Measurements from ENCODE around the gene LPP.

LPP gene

GRCh38 chr3:188229726-188230125 lies 75.8 kb downstream of the LPP start:
- TF ChIP-seq EZH2 (IDR thresholded peaks at IDR 0.05; ENCODE audit: borderline replicate concordance, low read depth, low read length, severe bottlenecking) (no peak), CTCF (IDR thresholded peaks at IDR 0.05; ENCODE audit: borderline replicate concordance, extremely low read depth, low read length, poor library complexity, severe bottlenecking) (no peak)
- H3K79me2 ChIP-seq (ENCODE audit: insufficient read depth, low read length) = peaks cover 16% of the 10 kb centered on the region
- H4K20me1 ChIP-seq (ENCODE audit: insufficient read depth, low read length) = no peaks in the 10 kb centered on the region
- H3K4me1 ChIP-seq (ENCODE audit: insufficient read depth, low read length) = no peaks in the 10 kb centered on the region
- no peak overlapping the region for H3K4me2 ChIP-seq (ENCODE audit: insufficient read depth, low read length)
- H3K27me3 ChIP-seq (ENCODE audit: insufficient read depth, low read length, poor library complexity) = no peaks in the 10 kb centered on the region
- H3K36me3 ChIP-seq (ENCODE audit: insufficient read depth, low read length) = peaks cover 4% of the 10 kb centered on the region
- H3K9ac ChIP-seq (ENCODE audit: low read depth, low read length) = no peak overlapping the region
- no peaks in the 10 kb centered on the region for H3K9me3 ChIP-seq (ENCODE audit: insufficient read depth, low read length, severe bottlenecking)
- no peak overlapping the region for H3K4me3 ChIP-seq (ENCODE audit: low read depth in 1 of 2, low read length in 2 of 2)
- ATAC-seq (ENCODE audit: insufficient read depth, low read depth) = no peak
- H3K27ac ChIP-seq (ENCODE audit: low read length) = no peak overlapping the region
- H2AFZ ChIP-seq (ENCODE audit: low read depth, low read length) = no peak overlapping the region
- no peak for DNase-seq

- peaks cover 4% of the 10 kb centered on the region; the same call in 1 of the 2 replicates for H3K36me3 ChIP-seq (ENCODE audit: insufficient read depth, low read length)
- no peaks in the 10 kb centered on the region for H4K20me1 ChIP-seq (ENCODE audit: insufficient read depth, low read length)
- TF ChIP-seq EZH2 (IDR thresholded peaks at IDR 0.05; ENCODE audit: borderline replicate concordance, low read depth, low read length, severe bottlenecking) (no peak), CTCF (IDR thresholded peaks at IDR 0.05; ENCODE audit: borderline replicate concordance, extremely low read depth, low read length, poor library complexity, severe bottlenecking) (no peak)
- no peak for DNase-seq
- no peaks in the 10 kb centered on the region for H3K9me3 ChIP-seq (ENCODE audit: insufficient read depth, low read length, severe bottlenecking)
- no peak overlapping the region for H3K4me3 ChIP-seq (ENCODE audit: low read depth in 1 of 2, low read length in 2 of 2)
- H3K79me2 ChIP-seq (ENCODE audit: insufficient read depth, low read length) = peaks cover 18% of the 10 kb centered on the region
- no peak for ATAC-seq (ENCODE audit: insufficient read depth, low read depth)
- no peaks in the 10 kb centered on the region for H3K27me3 ChIP-seq (ENCODE audit: insufficient read depth, low read length, poor library complexity)
- no peak overlapping the region for H3K27ac ChIP-seq (ENCODE audit: low read length)
- no peak overlapping the region for H2AFZ ChIP-seq (ENCODE audit: low read depth, low read length)
- H3K9ac ChIP-seq (ENCODE audit: low read depth, low read length) = no peak overlapping the region
- H3K4me2 ChIP-seq (ENCODE audit: insufficient read depth, low read length) = no peak overlapping the region
- no peaks in the 10 kb centered on the region for H3K4me1 ChIP-seq (ENCODE audit: insufficient read depth, low read length)
Measured at GRCh38 chr3:188230962-188231361, 77.0 kb downstream of the LPP start.

GRCh38 chr3:188231456-188231855 lies 77.5 kb downstream of the LPP start:
- TF ChIP-seq CTCF (IDR thresholded peaks at IDR 0.05; ENCODE audit: borderline replicate concordance, extremely low read depth, low read length, poor library complexity, severe bottlenecking) (no peak), EZH2 (IDR thresholded peaks at IDR 0.05; ENCODE audit: borderline replicate concordance, low read depth, low read length, severe bottlenecking) (no peak)
- Histone ChIP-seq H3K4me1 (ENCODE audit: insufficient read depth, low read length) (no peaks in the 10 kb centered on the region), H4K20me1 (ENCODE audit: insufficient read depth, low read length) (no peaks in the 10 kb centered on the region), H3K9me3 (ENCODE audit: insufficient read depth, low read length, severe bottlenecking) (no peaks in the 10 kb centered on the region), H3K36me3 (ENCODE audit: insufficient read depth, low read length) (peaks cover 4% of the 10 kb centered on the region; the same call in 1 of the 2 replicates), H3K4me2 (ENCODE audit: insufficient read depth, low read length) (no peak overlapping the region), H2AFZ (ENCODE audit: low read depth, low read length) (no peak overlapping the region), H3K27me3 (ENCODE audit: insufficient read depth, low read length, poor library complexity) (no peaks in the 10 kb centered on the region), H3K9ac (ENCODE audit: low read depth, low read length) (no peak overlapping the region), H3K4me3 (ENCODE audit: low read depth in 1 of 2, low read length in 2 of 2) (no peak overlapping the region), H3K27ac (ENCODE audit: low read length) (no peak overlapping the region), H3K79me2 (ENCODE audit: insufficient read depth, low read length) (peaks cover 22% of the 10 kb centered on the region)
- DNase-seq (no peak), ATAC-seq (ENCODE audit: insufficient read depth, low read depth) (no peak; the same call in 2 of the 3 replicates)

- peaks cover 4% of the 10 kb centered on the region; the same call in 1 of the 2 replicates for H3K36me3 ChIP-seq (ENCODE audit: insufficient read depth, low read length)
- ATAC-seq (ENCODE audit: insufficient read depth, low read depth) = no peak
- no peak overlapping the region for H3K4me2 ChIP-seq (ENCODE audit: insufficient read depth, low read length)
- no peak overlapping the region for H3K4me3 ChIP-seq (ENCODE audit: low read depth in 1 of 2, low read length in 2 of 2)
- no peaks in the 10 kb centered on the region for H3K9me3 ChIP-seq (ENCODE audit: insufficient read depth, low read length, severe bottlenecking)
- TF ChIP-seq CTCF (IDR thresholded peaks at IDR 0.05; ENCODE audit: borderline replicate concordance, extremely low read depth, low read length, poor library complexity, severe bottlenecking) = no peak
- no peak for TF ChIP-seq EZH2 (IDR thresholded peaks at IDR 0.05; ENCODE audit: borderline replicate concordance, low read depth, low read length, severe bottlenecking)
- H2AFZ ChIP-seq (ENCODE audit: low read depth, low read length) = no peak overlapping the region
- no peak overlapping the region for H3K9ac ChIP-seq (ENCODE audit: low read depth, low read length)
- peaks cover 18% of the 10 kb centered on the region for H3K79me2 ChIP-seq (ENCODE audit: insufficient read depth, low read length)
- H3K27me3 ChIP-seq (ENCODE audit: insufficient read depth, low read length, poor library complexity) = no peaks in the 10 kb centered on the region
- H3K27ac ChIP-seq (ENCODE audit: low read length) = no peak overlapping the region
- no peaks in the 10 kb centered on the region for H4K20me1 ChIP-seq (ENCODE audit: insufficient read depth, low read length)
- H3K4me1 ChIP-seq (ENCODE audit: insufficient read depth, low read length) = no peaks in the 10 kb centered on the region
- no peak for DNase-seq
Measured at GRCh38 chr3:188232656-188233055, 78.7 kb downstream of the LPP start.

All from DND-41 (cell line).